ENCODE measurements around the gene CRAT.

DNA sequence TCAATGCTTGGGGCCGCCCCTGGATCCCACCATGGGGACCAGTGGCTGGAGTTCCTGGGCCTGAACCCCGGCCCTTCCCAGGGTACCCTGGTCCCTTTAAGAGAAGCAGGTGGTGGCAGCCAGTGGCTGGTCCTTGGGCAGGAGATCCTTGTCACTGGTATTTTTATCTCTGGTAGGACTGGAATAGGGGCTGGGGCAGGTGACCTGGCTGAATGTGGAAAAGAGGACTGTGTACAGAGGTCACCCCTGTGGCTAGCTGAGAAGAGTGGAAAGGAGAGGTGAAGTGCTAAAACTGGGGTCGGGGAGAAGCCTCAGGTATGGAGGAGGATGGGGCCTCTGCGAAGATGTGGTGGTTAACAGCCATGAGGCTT lies 7.0 kb downstream of the CRAT start:
- no peak for TF ChIP-seq CTCF (optimal IDR thresholded peaks at IDR 0.05 in 1 of 3, IDR thresholded peaks at IDR 0.05 in 1 of 3, conservative IDR thresholded peaks at IDR 0.05 in 1 of 3; ENCODE audit: extremely low read depth in 1 of 3, insufficient read depth in 2 of 3, low read length in 3 of 3)
- TF ChIP-seq EZH2 (IDR thresholded peaks at IDR 0.05; ENCODE audit: low read length): no peak

Measured in keratinocyte (primary cell).